AG04450 (cell line): ENCODE measurements around the gene TLE3. TPM values are rescaled to one million over a fixed set of nuclear protein-coding genes. Genes with fewer than 3 reads are reported as not detected.
A peak's percentile ranks its signal among the peaks of the same experiment; 100 is the strongest.

Experiments
- CTCF ChIA-PET: fragments of 300-600, 350-600 bp; formaldehyde crosslinking; extraction: SDS; loops from one replicate; lab custom pipeline; 2022; ENCODE audit warnings: antibody characterized with exemption, inconsistent platforms; lab: Charles Lee
- POLR2A ChIA-PET: fragments of 350-600 bp; formaldehyde crosslinking; extraction: SDS; loops from one replicate; lab custom pipeline; 2021; ENCODE audit warnings: antibody characterized with exemption, inconsistent platforms; lab: Yijun Ruan, JAX
- DNase-seq: peaks from one replicate; pipeline ENCODE4 v3.0.0-alpha.2; 2011; ENCODE audit warnings: low read depth, low spot score
- H3K27ac ChIP-seq: one replicate; pipeline ENCODE4 v1.5.1; 2012; ENCODE audit warnings: low read depth, low read length, control low read depth
- H3K27me3 ChIP-seq: one replicate; pipeline ENCODE4 v1.6.0; 2012; ENCODE audit warnings: low read length; ENCODE audit not compliant: control insufficient read depth, insufficient read depth
- H3K4me3 ChIP-seq: 2 replicates; pipeline ENCODE4 v1.5.1; 2011; ENCODE audit warnings: mild to moderate bottlenecking, low read depth, low read length, control low read depth
- H3K9me3 ChIP-seq: 2 replicates; pipeline ENCODE4 v1.5.1; 2012; ENCODE audit warnings: low read length; ENCODE audit not compliant: control insufficient read depth, insufficient read depth
- CTCF ChIP-seq: IDR thresholded peaks from 2 replicates; pipeline ENCODE4 v1.5.1; 2011; ENCODE audit warnings: low read depth, low read length, control low read depth, inconsistent platforms
- polyA plus RNA-seq: library from polyadenylated mRNA; depleted of rRNA; stranded (reverse); fragments of >200 nt; gene quantifications from 2 replicates; pipeline ENCODE4 v1.2.3, GENCODE V29; 2011

The TLE3 gene
- polyA plus RNA-seq, 1 experiment, result 7.5 TPM

DNA sequence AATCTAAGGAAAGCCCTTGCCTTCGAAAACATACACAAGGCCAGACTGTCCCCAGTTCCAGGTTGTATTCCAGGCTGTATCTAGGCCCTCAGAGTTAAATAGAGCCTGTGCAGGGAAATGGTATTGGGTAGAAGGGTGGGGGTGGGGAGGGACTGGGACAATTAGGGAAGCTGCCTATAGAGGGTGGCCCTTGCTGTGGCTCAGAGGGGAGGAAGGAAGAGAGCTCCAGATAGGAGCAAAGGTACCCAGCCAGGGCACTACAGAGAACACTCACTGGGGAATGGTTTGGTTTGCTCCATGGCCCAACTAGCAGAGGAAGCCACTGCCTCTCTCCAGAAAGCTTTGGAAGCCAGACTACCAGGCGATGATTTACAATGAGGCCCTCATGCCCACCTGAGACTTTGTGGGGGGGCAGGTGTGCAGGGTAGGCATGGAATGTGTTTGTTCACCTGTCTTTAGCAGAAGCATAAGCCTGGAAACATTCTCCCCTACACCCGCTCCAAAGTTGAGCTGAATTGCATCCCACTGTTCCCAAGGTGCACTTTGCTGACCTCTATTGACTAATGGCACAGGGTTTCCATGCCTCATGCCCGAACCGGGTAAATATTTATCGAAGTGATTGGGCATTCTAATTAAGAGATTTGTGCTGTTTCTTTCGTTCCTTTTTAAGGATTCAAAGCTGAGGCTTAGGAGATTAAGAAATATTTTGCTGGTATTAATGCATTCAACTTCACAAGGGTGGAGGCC, 6.3 kb upstream of the TLE3 start:
- no peak for TF ChIP-seq CTCF
- peaks cover 18% of the 10 kb centered on the region for H3K27me3 ChIP-seq
- H3K9me3 ChIP-seq, result no peaks in the 10 kb centered on the region
- CTCF ChIA-PET, result no interaction called here
- no peak for DNase-seq
- H3K27ac ChIP-seq, result no peak overlapping the region
- POLR2A ChIA-PET, result interaction anchor here (0.6 kb wide), 1 partner anchor 38 kb away, joined by 4 read pairs; no protein-coding TSS in a partner anchor
- no peak overlapping the region for H3K4me3 ChIP-seq

DNA sequence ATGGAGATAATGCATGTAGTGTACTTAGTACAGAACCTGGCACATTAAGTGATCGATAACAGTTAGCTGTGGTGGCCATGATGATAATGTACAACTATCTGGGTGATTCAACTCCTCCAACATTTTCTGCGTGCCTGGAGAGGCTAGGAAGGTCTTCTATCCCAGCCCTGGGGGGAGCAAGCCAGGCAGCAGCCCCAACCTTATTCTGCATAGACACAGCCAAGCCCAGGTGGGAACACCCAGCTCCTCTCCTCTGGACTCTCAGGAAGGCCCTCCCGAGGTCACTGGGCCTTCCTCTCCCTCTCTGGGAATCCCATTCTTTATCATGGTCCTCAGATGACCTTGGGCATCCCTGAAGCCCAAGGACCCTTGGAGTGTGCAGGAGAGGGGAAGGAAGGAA, 5.1 kb upstream of the TLE3 start:
- H3K4me3 ChIP-seq, result no peak overlapping the region
- no peak overlapping the region for H3K27ac ChIP-seq
- ChIA-PET POLR2A (interaction anchor here (4.0 kb wide), 1 partner anchor 8 kb away, joined by 49 read pairs; no protein-coding TSS in a partner anchor), CTCF (interaction anchor here (0.8 kb wide), 1 partner anchor 385 kb away, joined by 3 read pairs; no protein-coding TSS in a partner anchor)
- no peak for TF ChIP-seq CTCF
- peaks cover 18% of the 10 kb centered on the region for H3K27me3 ChIP-seq
- H3K9me3 ChIP-seq, result no peaks in the 10 kb centered on the region
- DNase-seq, result no peak

GRCh38 chr15:70101459-70102113, 3.9 kb upstream of the TLE3 start:
- no peak for TF ChIP-seq CTCF
- no peak overlapping the region for H3K27ac ChIP-seq
- H3K9me3 ChIP-seq, result no peaks in the 10 kb centered on the region
- peak; percentile 89 for DNase-seq
- POLR2A ChIA-PET, result interaction anchor here (1.0 to 4.0 kb wide), 5 partner anchors 9 to 544 kb away, joined by 3 to 49 read pairs (median 3); no protein-coding TSS in a partner anchor
- H3K27me3 ChIP-seq, result peaks cover 14% of the 10 kb centered on the region
- CTCF ChIA-PET, result interaction anchor here (0.6 to 0.7 kb wide), 2 partner anchors 391 to 626 kb away, joined by 3 to 6 read pairs; no protein-coding TSS in a partner anchor
- H3K4me3 ChIP-seq, result peak overlapping the region; percentile 7; the same call in 1 of the 2 replicates

DNA sequence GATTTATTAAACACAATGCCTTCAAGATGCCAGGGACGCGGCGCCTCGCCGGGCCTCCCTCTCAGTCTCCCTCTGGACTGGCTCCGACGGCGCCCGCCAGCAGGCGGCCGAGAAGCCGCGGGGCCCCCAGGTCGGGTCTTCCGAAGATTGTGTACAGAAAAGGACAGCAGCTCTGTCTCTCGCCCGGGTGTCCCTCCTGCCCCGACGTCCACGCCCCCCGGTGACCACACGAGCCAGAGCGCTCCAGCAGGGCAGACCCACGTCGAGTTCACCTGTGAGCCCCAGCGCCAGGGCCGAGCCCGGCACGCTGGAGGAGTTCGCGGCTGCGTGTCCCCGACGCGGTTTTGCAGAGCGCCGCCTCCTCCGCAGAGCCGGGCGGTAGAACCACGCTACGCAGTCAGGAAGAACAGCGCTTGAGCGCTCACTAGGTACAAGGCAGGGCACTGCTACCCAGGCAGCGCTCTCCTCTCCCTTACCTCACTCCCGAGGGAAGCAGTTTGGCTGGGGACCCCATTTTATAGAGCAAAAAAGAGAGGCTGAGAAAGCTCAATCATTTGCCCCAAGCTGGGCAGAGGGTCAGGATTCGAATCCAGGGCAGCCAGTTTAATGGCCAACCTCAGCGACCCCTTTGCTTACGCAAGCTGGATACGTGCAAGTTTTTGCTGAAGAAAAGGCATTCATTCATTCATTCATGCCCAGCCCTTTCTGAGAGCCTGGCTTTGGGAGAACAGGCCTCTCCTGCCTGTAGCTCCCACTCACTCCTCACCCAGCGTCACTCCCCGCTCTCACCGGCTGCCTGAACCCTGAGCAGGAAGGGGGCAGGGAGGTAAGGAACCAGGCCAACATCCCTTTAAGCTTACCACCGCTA, 3.0 kb upstream of the TLE3 start:
- no peaks in the 10 kb centered on the region; the same call in 1 of the 2 replicates for H3K9me3 ChIP-seq
- ChIA-PET CTCF (interaction anchor here (0.6 to 0.7 kb wide), 2 partner anchors 392 to 625 kb away, joined by 3 to 6 read pairs; no protein-coding TSS in a partner anchor), POLR2A (interaction anchor here (0.9 to 4.0 kb wide), 7 partner anchors 10 to 543 kb away, joined by 3 to 49 read pairs (median 3); no protein-coding TSS in a partner anchor)
- peak; percentile 55 for TF ChIP-seq CTCF
- H3K27me3 ChIP-seq, result peaks cover 9% of the 10 kb centered on the region
- peak overlapping the region; percentile 29 for H3K4me3 ChIP-seq
- no peak for DNase-seq
- H3K27ac ChIP-seq, result peak overlapping the region; percentile 21
